Measurements from ENCODE around the gene RND2. TPM values are rescaled to one million over a fixed set of nuclear protein-coding genes. Genes with fewer than 3 reads are reported as not detected.

The RND2 gene
- total and polyA plus RNA-seq, 9 of the 15 experiments (the other 6 are each of a cell fraction or from before 2014, with no cell fraction given): 0.15 to 1.9 (median 0.98) TPM

GRCh38 chr17:42980766-42981397 is 44.1 kb upstream of the RND2 start (continued):
- TF ChIP-seq SMARCC2 (IDR thresholded peaks at IDR 0.05; ENCODE audit: low read depth): no peak
- no peak for TF ChIP-seq MCM3 (IDR thresholded peaks at IDR 0.05)
- TF ChIP-seq, protein P1, sequence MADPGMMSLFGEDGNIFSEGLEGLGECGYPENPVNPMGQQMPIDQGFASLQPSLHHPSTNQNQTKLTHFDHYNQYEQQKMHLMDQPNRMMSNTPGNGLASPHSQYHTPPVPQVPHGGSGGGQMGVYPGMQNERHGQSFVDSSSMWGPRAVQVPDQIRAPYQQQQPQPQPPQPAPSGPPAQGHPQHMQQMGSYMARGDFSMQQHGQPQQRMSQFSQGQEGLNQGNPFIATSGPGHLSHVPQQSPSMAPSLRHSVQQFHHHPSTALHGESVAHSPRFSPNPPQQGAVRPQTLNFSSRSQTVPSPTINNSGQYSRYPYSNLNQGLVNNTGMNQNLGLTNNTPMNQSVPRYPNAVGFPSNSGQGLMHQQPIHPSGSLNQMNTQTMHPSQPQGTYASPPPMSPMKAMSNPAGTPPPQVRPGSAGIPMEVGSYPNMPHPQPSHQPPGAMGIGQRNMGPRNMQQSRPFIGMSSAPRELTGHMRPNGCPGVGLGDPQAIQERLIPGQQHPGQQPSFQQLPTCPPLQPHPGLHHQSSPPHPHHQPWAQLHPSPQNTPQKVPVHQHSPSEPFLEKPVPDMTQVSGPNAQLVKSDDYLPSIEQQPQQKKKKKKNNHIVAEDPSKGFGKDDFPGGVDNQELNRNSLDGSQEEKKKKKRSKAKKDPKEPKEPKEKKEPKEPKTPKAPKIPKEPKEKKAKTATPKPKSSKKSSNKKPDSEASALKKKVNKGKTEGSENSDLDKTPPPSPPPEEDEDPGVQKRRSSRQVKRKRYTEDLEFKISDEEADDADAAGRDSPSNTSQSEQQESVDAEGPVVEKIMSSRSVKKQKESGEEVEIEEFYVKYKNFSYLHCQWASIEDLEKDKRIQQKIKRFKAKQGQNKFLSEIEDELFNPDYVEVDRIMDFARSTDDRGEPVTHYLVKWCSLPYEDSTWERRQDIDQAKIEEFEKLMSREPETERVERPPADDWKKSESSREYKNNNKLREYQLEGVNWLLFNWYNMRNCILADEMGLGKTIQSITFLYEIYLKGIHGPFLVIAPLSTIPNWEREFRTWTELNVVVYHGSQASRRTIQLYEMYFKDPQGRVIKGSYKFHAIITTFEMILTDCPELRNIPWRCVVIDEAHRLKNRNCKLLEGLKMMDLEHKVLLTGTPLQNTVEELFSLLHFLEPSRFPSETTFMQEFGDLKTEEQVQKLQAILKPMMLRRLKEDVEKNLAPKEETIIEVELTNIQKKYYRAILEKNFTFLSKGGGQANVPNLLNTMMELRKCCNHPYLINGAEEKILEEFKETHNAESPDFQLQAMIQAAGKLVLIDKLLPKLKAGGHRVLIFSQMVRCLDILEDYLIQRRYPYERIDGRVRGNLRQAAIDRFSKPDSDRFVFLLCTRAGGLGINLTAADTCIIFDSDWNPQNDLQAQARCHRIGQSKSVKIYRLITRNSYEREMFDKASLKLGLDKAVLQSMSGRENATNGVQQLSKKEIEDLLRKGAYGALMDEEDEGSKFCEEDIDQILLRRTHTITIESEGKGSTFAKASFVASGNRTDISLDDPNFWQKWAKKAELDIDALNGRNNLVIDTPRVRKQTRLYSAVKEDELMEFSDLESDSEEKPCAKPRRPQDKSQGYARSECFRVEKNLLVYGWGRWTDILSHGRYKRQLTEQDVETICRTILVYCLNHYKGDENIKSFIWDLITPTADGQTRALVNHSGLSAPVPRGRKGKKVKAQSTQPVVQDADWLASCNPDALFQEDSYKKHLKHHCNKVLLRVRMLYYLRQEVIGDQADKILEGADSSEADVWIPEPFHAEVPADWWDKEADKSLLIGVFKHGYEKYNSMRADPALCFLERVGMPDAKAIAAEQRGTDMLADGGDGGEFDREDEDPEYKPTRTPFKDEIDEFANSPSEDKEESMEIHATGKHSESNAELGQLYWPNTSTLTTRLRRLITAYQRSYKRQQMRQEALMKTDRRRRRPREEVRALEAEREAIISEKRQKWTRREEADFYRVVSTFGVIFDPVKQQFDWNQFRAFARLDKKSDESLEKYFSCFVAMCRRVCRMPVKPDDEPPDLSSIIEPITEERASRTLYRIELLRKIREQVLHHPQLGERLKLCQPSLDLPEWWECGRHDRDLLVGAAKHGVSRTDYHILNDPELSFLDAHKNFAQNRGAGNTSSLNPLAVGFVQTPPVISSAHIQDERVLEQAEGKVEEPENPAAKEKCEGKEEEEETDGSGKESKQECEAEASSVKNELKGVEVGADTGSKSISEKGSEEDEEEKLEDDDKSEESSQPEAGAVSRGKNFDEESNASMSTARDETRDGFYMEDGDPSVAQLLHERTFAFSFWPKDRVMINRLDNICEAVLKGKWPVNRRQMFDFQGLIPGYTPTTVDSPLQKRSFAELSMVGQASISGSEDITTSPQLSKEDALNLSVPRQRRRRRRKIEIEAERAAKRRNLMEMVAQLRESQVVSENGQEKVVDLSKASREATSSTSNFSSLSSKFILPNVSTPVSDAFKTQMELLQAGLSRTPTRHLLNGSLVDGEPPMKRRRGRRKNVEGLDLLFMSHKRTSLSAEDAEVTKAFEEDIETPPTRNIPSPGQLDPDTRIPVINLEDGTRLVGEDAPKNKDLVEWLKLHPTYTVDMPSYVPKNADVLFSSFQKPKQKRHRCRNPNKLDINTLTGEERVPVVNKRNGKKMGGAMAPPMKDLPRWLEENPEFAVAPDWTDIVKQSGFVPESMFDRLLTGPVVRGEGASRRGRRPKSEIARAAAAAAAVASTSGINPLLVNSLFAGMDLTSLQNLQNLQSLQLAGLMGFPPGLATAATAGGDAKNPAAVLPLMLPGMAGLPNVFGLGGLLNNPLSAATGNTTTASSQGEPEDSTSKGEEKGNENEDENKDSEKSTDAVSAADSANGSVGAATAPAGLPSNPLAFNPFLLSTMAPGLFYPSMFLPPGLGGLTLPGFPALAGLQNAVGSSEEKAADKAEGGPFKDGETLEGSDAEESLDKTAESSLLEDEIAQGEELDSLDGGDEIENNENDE (IDR thresholded peaks at IDR 0.05; ENCODE audit: low read depth, low read length): no peak
- TF ChIP-seq THRAP3 (IDR thresholded peaks at IDR 0.05; ENCODE audit: borderline replicate concordance): no peak
- peak; percentile 58; the same call in 1 of the 2 replicates for TF ChIP-seq HDAC2 (IDR thresholded peaks at IDR 0.05)
- no peak for TF ChIP-seq HNRNPH1 (optimal IDR thresholded peaks at IDR 0.05; ENCODE audit: low read depth, low read length)
- TF ChIP-seq SFPQ (IDR thresholded peaks at IDR 0.05; ENCODE audit: low read depth, low read length): no peak
- no peak for TF ChIP-seq RBM14 (IDR thresholded peaks at IDR 0.05; ENCODE audit: borderline replicate concordance, insufficient read depth, low read depth, low read length)
- TF ChIP-seq TEAD1 (CRISPR knock-in tag; IDR thresholded peaks at IDR 0.05): no peak
- no peak for TF ChIP-seq NCOA1 (IDR thresholded peaks at IDR 0.05; ENCODE audit: low read depth)
- no peak for TF ChIP-seq PHF21A (IDR thresholded peaks at IDR 0.05; ENCODE audit: borderline replicate concordance, low read depth)
- TF ChIP-seq GTF2F1 (IDR thresholded peaks at IDR 0.05; ENCODE audit: low read depth, low read length): no peak
- TF ChIP-seq GATA2 (CRISPR knock-in tag; IDR thresholded peaks at IDR 0.05): no peak
- TF ChIP-seq, protein P2, sequence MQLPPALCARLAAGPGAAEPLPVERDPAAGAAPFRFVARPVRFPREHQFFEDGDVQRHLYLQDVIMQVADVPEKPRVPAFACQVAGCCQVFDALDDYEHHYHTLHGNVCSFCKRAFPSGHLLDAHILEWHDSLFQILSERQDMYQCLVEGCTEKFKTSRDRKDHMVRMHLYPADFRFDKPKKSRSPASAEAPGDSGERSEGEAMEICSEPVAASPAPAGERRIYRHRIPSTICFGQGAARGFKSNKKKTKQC (CRISPR knock-in tag; IDR thresholded peaks at IDR 0.05): no peak
- no peak for TF ChIP-seq ZNF146 (CRISPR knock-in tag; IDR thresholded peaks at IDR 0.05; ENCODE audit: unreplicated experiment)

Measured in K562 (cell line).